Stimulated activated naive CD4-positive, alpha-beta T cell (primary cell): Measurements from ENCODE around the gene UMODL1.

Experiments used
- DNase-seq, 6 experiments: peaks; one replicate each; lab custom pipeline; 2025; lab: John Stamatoyannopoulos, UW

Gene UMODL1

DNA sequence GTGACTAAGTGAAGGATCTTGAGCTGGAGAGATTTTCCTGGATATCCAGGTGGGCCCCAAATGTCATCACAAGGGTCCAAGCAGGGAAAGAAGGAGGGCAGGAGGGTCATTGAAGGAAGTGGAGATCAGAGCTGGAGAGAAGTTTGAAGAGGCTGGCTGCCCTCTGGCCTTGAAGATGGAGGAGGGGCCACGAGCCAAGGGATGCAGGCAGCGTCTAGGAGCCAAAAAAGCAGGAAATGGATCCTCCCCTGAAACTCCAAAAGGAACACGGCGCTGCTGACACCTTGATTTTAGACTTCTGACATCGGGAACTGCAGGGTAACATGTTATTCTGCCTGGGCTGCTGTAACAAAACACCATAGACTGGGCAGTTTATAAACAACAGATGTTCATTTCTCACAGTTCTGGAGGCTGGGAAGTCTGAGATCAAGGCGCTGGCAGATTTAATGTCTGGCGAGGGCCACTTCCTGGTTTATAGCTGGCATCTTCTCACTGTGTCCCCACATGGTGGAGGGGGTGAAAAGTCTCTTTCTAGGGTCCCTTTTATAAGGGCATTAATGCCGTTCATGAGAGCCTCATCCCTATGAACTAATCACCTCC lies 32.2 kb upstream of the UMODL1 start:
- no peak for DNase-seq

- DNase-seq, result no peak
Measured at GRCh38 chr21:42039470-42039901, 31.6 kb upstream of the UMODL1 start.

GRCh38 chr21:42039911-42040351 lies 31.2 kb upstream of the UMODL1 start:
- no peak for DNase-seq

DNA sequence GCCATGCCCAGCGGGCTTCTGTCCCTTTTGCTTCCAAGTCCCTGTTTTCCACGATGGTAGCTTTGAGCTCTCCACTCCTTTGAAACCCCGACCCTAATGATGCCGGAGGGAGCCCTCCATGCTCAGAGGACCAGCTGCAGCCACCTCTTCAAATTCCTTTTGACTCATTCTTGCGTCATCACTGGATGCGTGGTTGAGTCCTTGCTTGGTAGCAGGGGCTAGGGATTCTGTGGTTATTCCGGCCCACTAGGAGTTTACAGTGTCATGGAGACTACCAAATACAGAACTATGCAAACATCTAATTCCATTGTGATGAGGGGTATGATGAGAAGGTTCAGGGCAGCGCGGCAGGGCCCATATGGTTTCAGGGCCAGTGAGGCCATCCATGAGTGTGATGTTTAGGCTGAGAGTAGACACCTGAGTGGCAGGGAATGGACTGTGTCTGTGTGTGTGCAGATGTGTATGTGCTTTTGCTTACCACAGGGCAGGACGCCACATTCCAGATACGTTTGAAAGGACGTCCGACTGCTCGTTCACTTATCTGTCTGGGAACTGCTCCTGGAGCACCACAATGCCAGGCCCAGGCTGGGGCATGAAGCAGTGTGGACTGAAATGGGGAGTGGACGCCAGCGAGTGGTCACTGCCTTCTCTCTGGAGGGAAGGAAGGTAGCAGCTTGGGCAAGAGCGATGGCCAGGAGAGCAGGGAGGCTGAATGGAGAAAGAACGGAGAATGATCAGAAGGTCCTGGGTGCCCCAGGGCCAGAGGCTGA lies 30.5 kb upstream of the UMODL1 start:
- no peak for DNase-seq

- no peak for DNase-seq
Measured at GRCh38 chr21:42041246-42041645, 29.9 kb upstream of the UMODL1 start.

GRCh38 chr21:42041711-42042110 lies 29.4 kb upstream of the UMODL1 start:
- DNase-seq, result no peak

GRCh38 chr21:42042651-42043050 lies 28.5 kb upstream of the UMODL1 start:
- DNase-seq, result no peak

DNA sequence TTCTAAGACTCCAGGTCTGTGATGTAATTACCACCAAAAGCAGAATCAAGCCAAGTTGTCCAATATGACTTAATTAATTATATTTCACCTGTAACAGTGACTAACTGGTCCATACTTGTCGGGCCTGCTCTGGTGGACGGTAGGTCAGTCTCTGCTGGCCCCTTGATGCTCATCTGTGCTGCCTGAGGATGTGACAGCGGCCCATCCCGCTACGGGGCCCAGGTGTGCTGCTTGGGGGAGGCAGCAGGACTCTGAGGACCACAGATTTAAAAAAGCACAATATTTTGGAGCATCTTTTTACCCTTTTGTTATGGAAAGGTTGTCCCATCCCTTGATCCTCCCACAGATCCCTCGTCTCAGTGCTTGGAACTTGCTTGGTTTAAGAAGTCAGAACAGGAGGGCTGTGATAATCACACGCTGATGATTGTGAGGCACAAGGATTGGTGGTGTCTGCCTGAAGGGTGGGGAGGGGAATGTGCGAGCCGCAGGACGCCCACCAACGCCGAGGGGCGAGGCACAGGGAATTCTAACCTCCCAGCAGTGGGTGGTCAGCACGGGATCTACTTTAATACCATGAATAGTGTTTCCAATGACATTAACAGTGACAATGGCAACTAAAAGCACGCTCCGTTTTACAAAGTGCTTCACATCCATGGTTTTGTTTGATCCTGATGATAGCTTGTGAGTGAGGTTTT lies 27.8 kb upstream of the UMODL1 start:
- DNase-seq, result no peak

- DNase-seq, result no peak
Measured at GRCh38 chr21:42043961-42044360, 27.2 kb upstream of the UMODL1 start.

DNA sequence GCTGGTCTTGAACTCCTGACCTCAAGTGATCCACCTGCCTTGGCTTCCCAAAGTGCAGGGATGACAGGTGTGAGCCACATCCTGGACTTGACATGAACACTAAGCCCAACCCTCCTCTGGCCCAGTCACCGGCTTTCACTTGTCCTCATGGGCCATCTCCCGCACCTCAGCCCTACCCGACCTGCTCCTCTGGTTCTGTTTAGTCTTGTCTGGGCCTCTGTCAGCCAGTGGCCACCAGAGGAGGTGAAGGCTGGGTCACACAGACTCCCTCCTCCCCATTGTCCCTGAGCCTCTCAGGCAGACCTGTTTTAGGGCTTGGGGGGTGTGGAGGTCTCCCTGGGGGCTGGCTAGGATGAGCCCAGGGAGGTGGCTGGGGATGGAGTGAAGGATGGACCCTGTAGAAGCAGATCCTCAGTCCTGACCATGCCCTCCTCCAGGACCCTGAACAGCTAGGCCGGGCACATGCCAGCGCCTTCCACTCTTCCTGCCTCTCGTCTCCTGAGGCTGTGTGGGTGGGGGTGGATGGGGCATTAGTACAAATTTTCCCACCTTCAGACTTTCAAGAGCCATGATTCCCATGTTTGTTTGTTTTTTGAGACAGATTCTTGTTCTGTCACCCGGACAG lies 26.1 kb upstream of the UMODL1 start:
- no peak for DNase-seq

- DNase-seq, result no peak
Measured at GRCh38 chr21:42047821-42048613, 23.1 kb upstream of the UMODL1 start.

DNA sequence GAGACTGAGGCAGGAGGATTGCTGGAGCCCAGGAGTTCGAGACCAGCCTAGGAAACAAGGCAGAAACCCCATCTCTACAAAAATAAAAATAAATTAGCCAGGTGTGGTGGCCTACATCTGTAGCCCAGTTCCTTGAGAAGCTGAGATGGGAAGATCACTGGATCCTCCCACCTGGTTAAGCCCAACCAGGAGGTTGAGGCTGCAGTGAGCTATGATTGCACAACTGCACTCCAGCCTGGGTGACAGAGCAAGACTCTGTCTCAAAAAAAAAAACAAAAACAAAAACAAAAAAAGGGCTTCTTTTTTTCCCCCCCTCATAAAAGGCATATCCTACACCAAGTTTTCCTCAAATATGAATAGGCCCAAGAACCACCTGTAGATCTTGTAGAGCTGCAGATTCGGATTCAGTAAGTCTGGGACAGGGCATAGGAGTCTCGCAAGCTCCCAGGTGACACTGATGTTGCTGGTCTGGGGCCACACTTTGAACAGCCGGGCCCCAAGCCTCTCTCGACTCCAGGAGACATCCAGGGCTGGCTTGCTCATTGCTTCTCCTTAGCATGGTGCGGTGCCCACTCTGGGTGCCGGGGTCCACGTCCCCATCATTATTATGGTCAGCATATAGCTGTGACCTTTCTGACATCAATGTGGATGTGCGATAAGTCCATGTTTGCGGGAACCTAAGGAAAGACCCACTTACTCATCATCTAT lies 22.1 kb upstream of the UMODL1 start:
- no peak for DNase-seq

- DNase-seq, result no peak
Measured at GRCh38 chr21:42049578-42050430, 21.3 kb upstream of the UMODL1 start.

DNA sequence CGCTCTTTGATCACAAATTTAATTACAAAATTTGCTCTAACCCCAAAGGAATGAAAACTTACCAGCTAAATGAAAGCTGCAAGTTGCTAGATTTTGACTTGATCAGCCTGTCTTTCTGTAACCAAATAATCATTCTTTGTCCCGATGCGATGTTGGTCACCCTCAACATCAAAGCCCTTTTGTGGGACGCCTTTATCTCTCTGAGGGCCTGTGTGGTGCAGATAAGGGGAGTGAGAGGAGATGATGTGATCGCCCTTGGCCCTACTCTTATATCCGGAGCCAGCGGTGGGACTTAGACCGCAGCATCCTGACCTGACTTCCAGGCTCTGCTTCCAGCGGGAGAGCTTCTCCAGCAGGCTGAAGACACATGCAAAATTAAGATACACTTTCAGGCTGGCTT lies 19.3 kb upstream of the UMODL1 start:
- no peak for DNase-seq

DNA sequence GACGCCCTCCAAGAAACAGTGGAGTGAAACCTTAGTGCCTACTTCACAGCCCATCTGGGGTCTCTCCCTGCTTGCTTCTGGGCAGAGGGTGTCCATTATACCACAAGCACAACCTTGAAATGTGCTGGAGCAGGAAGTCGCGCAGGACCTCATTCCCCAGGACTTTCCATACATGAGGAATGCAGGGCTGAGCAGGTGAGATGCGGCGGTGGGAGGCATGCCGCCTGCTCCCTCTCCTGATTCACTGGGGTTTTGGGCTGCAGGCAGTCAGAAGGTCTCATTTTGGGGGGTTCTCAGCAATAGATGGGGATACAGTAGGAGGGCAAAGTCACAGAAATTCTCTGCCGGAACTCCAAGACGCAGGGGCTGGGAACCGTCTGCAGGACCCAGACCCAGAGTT lies 15.7 kb upstream of the UMODL1 start:
- DNase-seq, result no peak

DNA sequence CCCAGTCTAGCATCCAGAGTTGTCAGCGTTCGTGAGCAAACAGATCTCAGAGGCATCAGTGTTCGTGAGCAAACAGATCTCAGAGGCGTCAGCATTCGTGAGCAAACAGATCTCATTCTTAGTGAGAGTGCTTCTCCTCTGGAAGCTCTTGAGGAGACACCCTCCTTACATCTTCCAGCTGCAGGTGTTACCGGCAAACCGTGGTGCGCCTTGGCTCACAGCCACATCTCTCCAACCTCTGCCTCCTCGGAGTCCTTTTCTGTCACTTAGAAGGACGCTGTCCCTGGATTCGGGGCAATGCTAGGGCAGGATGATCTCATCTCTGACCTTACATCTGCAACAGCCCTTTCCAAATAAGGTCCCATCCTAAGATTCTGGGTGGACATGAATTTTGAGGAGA lies 14.6 kb upstream of the UMODL1 start:
- no peak for DNase-seq

DNA sequence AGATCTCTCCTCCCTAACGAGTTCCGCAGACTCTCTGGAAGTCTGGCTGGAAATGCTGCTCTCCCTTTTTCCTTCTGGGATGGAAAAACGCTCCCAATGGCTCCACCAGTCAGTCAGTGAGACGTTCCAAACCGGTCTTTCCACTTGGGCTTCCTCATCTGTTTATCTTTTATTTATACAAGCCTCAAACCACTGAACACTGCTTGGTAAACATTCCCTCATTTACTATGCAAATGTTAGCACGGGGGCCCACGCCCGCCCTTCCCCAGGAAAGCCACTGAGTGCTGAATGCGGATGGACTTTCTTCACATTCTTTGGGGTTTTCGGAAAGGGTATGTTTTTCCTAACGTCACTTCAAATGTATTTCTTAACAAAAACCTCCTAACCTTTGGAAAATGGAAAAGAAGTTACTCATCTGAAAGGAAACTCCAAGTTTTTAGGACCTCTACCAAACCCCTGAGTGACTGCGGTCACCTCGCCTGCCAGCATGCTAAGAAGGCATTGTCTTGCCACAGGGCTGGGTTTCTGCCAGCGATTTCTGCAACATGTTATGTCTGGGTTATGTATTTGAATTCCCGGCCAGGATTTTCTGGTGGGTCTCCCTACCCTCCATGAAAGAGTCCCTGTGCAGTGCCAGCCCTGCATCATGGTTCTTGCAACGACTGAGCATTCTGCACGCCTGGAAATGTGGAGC lies 14.0 kb upstream of the UMODL1 start:
- no peak for DNase-seq

GRCh38 chr21:42057851-42058437 lies 13.2 kb upstream of the UMODL1 start:
- no peak for DNase-seq

DNA sequence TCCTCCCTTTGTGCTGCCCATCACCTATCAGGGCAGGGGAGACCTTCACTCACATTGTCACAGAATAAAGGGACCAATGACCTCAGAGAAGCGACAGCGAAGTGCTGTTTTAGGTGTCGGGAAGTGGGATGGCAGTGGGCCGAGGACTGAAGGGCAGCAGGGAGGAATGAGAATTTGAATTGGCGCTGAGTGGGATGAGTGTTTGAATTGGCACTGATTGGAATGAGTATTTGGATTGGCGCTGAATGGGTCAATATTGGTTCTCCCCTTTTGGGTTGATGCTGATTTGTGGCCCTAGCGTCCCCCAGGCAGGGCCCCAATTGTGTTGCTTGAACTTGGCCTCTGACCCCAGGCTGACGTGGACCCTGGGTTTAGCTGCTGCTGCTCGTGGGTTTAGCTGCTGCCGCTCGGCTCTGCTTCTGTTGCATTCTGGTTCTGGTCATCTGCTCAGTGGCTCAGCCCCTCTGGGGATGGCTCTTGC lies 12.4 kb upstream of the UMODL1 start:
- no peak for DNase-seq
